Ishikawa (cell line): ENCODE results near the gene SNAI3.

ENCODE experiments used
- CREB1 ChIP-seq: IDR thresholded peaks from 2 replicates; pipeline ENCODE4 v1.6.1; 2012; ENCODE audit warnings: low read depth
- RAD21 ChIP-seq: IDR thresholded peaks from 2 replicates; pipeline ENCODE4 v1.6.1; 2012; ENCODE audit warnings: low read depth
- REST ChIP-seq: IDR thresholded peaks from 2 replicates; pipeline ENCODE4 v1.6.1; 2012; ENCODE audit warnings: low read depth, mild to moderate bottlenecking
- TAF1 ChIP-seq: IDR thresholded peaks from 2 replicates; pipeline ENCODE4 v1.6.1; 2012; ENCODE audit warnings: low read depth, mild to moderate bottlenecking
- TCF12 ChIP-seq: IDR thresholded peaks from 2 replicates; pipeline ENCODE4 v1.6.1; 2012; ENCODE audit warnings: low read depth
- YY1 ChIP-seq: IDR thresholded peaks from 2 replicates; pipeline ENCODE4 v1.6.1; 2012; ENCODE audit warnings: low read depth

- TF ChIP-seq RAD21 = no peak
- TF ChIP-seq REST = no peak
- TF ChIP-seq CREB1 = no peak
- TF ChIP-seq TCF12 = no peak
- TF ChIP-seq YY1 = no peak
- no peak for TF ChIP-seq TAF1
Observed at GRCh38 chr16:88732172-88732960, 46.1 kb upstream of the SNAI3 start.
